Common myeloid progenitor, CD34-positive (primary cell): ENCODE data around the gene SLC2A9.

Experiments used
- CTCF ChIA-PET: fragments of 350-600 bp; sonication (Branson Sonifier 250); formaldehyde crosslinking; loops from one replicate; lab custom pipeline; 2021; ENCODE audit warnings: antibody characterized with exemption; lab: Charles Lee
- POLR2A ChIA-PET: fragments of 350-600 bp; sonication (Branson Sonifier 250); formaldehyde crosslinking; loops from one replicate; lab custom pipeline; 2021; ENCODE audit warnings: antibody characterized with exemption; lab: Charles Lee
- DNase-seq, 3 donors: peaks; one replicate each; pipeline versions ENCODE4 v3.0.0 to v3.0.0-alpha.2; 2013
- H3K27ac ChIP-seq, 2 experiments: 1 replicate in 1 of 2; 2 replicates in 1 of 2; pipeline ENCODE4 v1.7.0; 2013; ENCODE audit warnings: inconsistent platforms in 2 of 2, low read length in 2 of 2, mild to moderate bottlenecking in 2 of 2, low read depth in 1 of 2, moderate library complexity in 1 of 2; ENCODE audit not compliant: severe bottlenecking in 2 of 2, insufficient read depth in 1 of 2, poor library complexity in 1 of 2
- H3K27me3 ChIP-seq, 5 experiments: replicated peaks in 2 of 5; 1 replicate in 3 of 5; 2 replicates in 2 of 5; pipeline versions ENCODE4 v1.6.1 to v1.7.0; 2013; ENCODE audit warnings: low read length in 4 of 5, mild to moderate bottlenecking in 2 of 5, moderate library complexity in 2 of 5, inconsistent platforms in 1 of 5; ENCODE audit not compliant: insufficient read depth in 5 of 5, control insufficient read depth in 4 of 5
- H3K36me3 ChIP-seq, 4 experiments: 1 replicate in 2 of 4; 2 replicates in 2 of 4; pipeline versions ENCODE4 v1.6.1 to v1.7.0; 2013; ENCODE audit warnings: low read length in 3 of 4, control low read depth in 1 of 4, mild to moderate bottlenecking in 1 of 4; ENCODE audit not compliant: control insufficient read depth in 4 of 4, insufficient read depth in 4 of 4
- H3K4me1 ChIP-seq, 4 experiments: 1 replicate in 3 of 4; 2 replicates in 1 of 4; pipeline versions ENCODE4 v1.6.1 to v1.7.1; 2013; ENCODE audit warnings: low read length in 3 of 4, mild to moderate bottlenecking in 3 of 4, control low read depth in 1 of 4, inconsistent platforms in 1 of 4, moderate library complexity in 1 of 4; ENCODE audit not compliant: control insufficient read depth in 4 of 4, insufficient read depth in 4 of 4; ENCODE audit errors: control extremely low read depth in 1 of 4
- H3K4me3 ChIP-seq, 7 experiments: 1 replicate in 4 of 7; 2 replicates in 3 of 7; pipeline versions ENCODE4 v1.5.1 to v1.7.0; 2013; ENCODE audit warnings: mild to moderate bottlenecking in 7 of 7, low read length in 6 of 7, moderate library complexity in 6 of 7, inconsistent platforms in 2 of 7, low read depth in 2 of 7, control low read depth in 1 of 7; ENCODE audit not compliant: insufficient read depth in 4 of 7, control insufficient read depth in 1 of 7; ENCODE audit errors: extremely low read depth in 1 of 7
- H3K9me3 ChIP-seq, 5 experiments: 1 replicate in 4 of 5; 2 replicates in 1 of 5; pipeline versions ENCODE4 v1.6.1 to v1.7.1; 2013; ENCODE audit warnings: low read length in 4 of 5, mild to moderate bottlenecking in 2 of 5, inconsistent platforms in 1 of 5, low read depth in 1 of 5, moderate library complexity in 1 of 5; ENCODE audit not compliant: control insufficient read depth in 4 of 5, insufficient read depth in 2 of 5; ENCODE audit errors: control extremely low read depth in 1 of 5
- WGBS: methylation state at CpG from one replicate; pipeline ENCODE4 v1.1.5; 2013; ENCODE audit not compliant: insufficient coverage; 5-methylcytosine and 5-hydroxymethylcytosine counted together

The SLC2A9 gene

GRCh38 chr4:9969526-9970398 is 51.5 kb downstream of the SLC2A9 start:
- Histone ChIP-seq H3K9me3 (no peaks in the 10 kb centered on the region), H3K27ac (no peak overlapping the region), H3K36me3 (no peaks in the 10 kb centered on the region), H3K4me1 (no peaks in the 10 kb centered on the region), H3K27me3 (no peaks in the 10 kb centered on the region), H3K4me3 (no peak overlapping the region)
- POLR2A ChIA-PET: no interaction called here
- 95% methylated on average over 4 of the region's 7 CpGs for WGBS
- DNase-seq: no peak
- CTCF ChIA-PET: no interaction called here

DNA sequence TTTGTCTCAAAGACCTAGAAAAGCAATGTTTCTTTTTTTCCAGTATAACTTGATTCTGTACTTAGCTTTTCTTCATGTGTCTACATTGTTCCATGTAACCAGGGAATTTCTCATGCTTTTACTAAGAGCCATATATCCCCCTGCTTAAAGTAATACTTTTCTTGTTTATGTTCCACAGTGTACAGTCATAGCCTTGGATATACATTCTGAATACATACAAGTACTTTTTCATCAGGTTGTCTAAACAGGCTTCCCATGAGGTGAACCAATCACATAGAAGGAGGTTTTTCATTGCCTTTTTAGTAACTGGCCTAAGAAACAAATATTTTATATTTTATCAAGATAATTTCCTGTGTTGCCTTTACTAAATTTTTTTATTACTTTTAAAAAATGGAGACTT is 52.8 kb downstream of the SLC2A9 start:
- H3K9me3 ChIP-seq: no peaks in the 10 kb centered on the region
- H3K36me3 ChIP-seq: no peaks in the 10 kb centered on the region
- H3K4me3 ChIP-seq: no peak overlapping the region
- H3K4me1 ChIP-seq: no peaks in the 10 kb centered on the region
- no peak for DNase-seq
- H3K27me3 ChIP-seq: no peaks in the 10 kb centered on the region
- POLR2A ChIA-PET: no interaction called here
- CTCF ChIA-PET: no interaction called here
- no peak overlapping the region for H3K27ac ChIP-seq

DNA sequence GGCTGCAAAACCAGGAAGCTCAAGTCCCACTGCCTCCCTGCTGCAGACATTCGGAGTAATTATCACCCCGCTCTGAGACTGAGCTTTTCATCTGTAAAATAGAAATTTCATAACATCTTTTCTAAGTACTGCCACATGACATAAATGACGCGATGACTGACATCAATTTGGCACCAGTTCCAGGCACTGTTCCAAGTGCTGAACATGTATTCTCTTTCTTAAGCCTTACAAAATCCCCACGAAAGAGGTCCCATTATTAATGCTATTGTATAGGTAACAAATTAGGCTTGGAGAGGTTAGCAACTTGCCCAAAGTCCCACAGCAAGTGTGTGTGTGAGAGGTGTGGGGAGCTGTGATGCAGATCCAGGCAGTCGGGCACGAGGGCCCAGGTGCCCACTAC is 56.4 kb downstream of the SLC2A9 start:
- WGBS: 98% methylated on average over 4 of the region's 7 CpGs
- no peaks in the 10 kb centered on the region for H3K27me3 ChIP-seq
- H3K4me3 ChIP-seq: no peak overlapping the region
- H3K4me1 ChIP-seq: no peaks in the 10 kb centered on the region
- no peak overlapping the region for H3K27ac ChIP-seq
- DNase-seq: no peak
- H3K36me3 ChIP-seq: no peaks in the 10 kb centered on the region
- peaks cover 0 to 6% (median 0%) of the 10 kb centered on the region in 5 experiments for H3K9me3 ChIP-seq
- ChIA-PET CTCF (no interaction called here), POLR2A (no interaction called here)

- POLR2A ChIA-PET: no interaction called here
- WGBS: 95% methylated on average over 5 of the region's 5 CpGs
- no peaks in the 10 kb centered on the region for H3K36me3 ChIP-seq
- no peak overlapping the region for H3K4me3 ChIP-seq
- no peak for DNase-seq
- CTCF ChIA-PET: no interaction called here
- peaks cover 0 to 6% (median 0%) of the 10 kb centered on the region in 5 experiments for H3K9me3 ChIP-seq
- H3K4me1 ChIP-seq: no peaks in the 10 kb centered on the region
- H3K27ac ChIP-seq: no peak overlapping the region
- no peaks in the 10 kb centered on the region for H3K27me3 ChIP-seq
Observed at GRCh38 chr4:9963328-9963727, 58.0 kb downstream of the SLC2A9 start.

DNA sequence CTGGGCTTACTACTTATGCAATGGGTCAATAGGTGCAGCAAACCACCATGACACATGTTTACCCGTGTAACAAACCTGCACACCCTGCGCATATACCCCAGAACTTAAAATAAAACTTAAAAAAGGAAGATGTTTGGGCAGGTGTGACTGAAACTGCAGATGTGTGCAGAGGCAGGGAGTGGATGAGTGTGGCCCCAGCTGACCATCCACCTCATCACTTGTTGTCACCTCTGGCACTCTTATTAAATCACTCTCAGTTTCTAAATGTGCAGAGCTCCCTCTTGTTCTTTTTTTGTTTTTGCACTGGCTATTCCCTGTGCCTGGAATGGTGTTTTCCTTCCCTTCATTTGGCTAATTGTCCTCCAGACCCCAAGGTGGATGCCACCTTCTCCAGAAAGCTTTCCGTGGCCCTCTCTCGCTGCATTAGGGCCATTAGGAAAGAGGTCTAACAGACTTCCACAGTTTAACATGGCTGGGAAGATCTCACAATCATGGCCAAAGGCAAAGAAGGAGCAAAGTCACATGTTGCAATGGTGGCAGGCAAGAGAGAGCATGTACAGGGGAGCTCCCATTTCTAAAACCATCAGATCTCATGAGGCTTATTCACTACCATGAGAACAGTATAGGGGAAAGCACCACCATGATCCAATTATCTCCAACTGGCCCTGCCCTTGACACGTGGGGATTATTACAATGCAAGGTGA is 58.5 kb downstream of the SLC2A9 start:
- Histone ChIP-seq H3K9me3 (peaks cover 0 to 6% (median 0%) of the 10 kb centered on the region in 5 experiments), H3K4me3 (no peak overlapping the region), H3K36me3 (no peaks in the 10 kb centered on the region), H3K27me3 (no peaks in the 10 kb centered on the region), H3K4me1 (no peaks in the 10 kb centered on the region), H3K27ac (no peak overlapping the region)
- CTCF ChIA-PET: no interaction called here
- POLR2A ChIA-PET: no interaction called here
- 94% methylated on average over 2 of the region's 5 CpGs for WGBS
- no peak for DNase-seq

- Histone ChIP-seq H3K27ac (no peak overlapping the region), H3K36me3 (no peaks in the 10 kb centered on the region), H3K4me3 (no peak overlapping the region), H3K27me3 (no peaks in the 10 kb centered on the region), H3K4me1 (no peaks in the 10 kb centered on the region), H3K9me3 (peaks cover 0 to 8% (median 0%) of the 10 kb centered on the region in 5 experiments)
- POLR2A ChIA-PET: no interaction called here
- 77% methylated on average over 3 of the region's 3 CpGs for WGBS
- CTCF ChIA-PET: no interaction called here
- DNase-seq: no peak
Observed at GRCh38 chr4:9954468-9954867, 66.8 kb downstream of the SLC2A9 start.

- ChIA-PET CTCF (no interaction called here), POLR2A (no interaction called here)
- WGBS: 100% methylated on average over 4 of the region's 4 CpGs
- no peak for DNase-seq
- no peaks in the 10 kb centered on the region for H3K4me1 ChIP-seq
- H3K36me3 ChIP-seq: no peaks in the 10 kb centered on the region
- H3K27ac ChIP-seq: no peak overlapping the region
- H3K9me3 ChIP-seq: peaks cover 0 to 6% (median 0%) of the 10 kb centered on the region in 5 experiments
- H3K4me3 ChIP-seq: no peak overlapping the region
- H3K27me3 ChIP-seq: no peaks in the 10 kb centered on the region
Observed at GRCh38 chr4:9953089-9953488, 68.2 kb downstream of the SLC2A9 start.
